NOMO-1 (cell line): Measurements from ENCODE around the gene GALNT17.
"Not testable (repeated sequence)": the region's sequence is repeated elsewhere in the genome, so short reads cannot be mapped to it uniquely, and the experiment has no call there.

Source experiments
- DNase-seq, 2 experiments: peaks; one replicate each; lab custom pipeline; 2025; ENCODE audit not compliant: unreplicated experiment in 2 of 2; lab: John Stamatoyannopoulos, UW

The GALNT17 gene

GRCh38 chr7:71229699-71230098 is 97.8 kb downstream of the GALNT17 start:
- no peak for DNase-seq

- DNase-seq: no peak
Measured at GRCh38 chr7:71235253-71235652, 103.3 kb downstream of the GALNT17 start.

- DNase-seq: no peak
Measured at GRCh38 chr7:71236230-71237105, 104.5 kb downstream of the GALNT17 start.

- no peak for DNase-seq
Measured at GRCh38 chr7:71237945-71238344, 106.0 kb downstream of the GALNT17 start.

- DNase-seq: no peak
Measured at GRCh38 chr7:71238581-71239295, 106.8 kb downstream of the GALNT17 start.

- no peak for DNase-seq
Measured at GRCh38 chr7:71239586-71240268, 107.8 kb downstream of the GALNT17 start.

GRCh38 chr7:71243736-71244410 is 111.9 kb downstream of the GALNT17 start:
- DNase-seq: no peak

- DNase-seq: no peak
Measured at GRCh38 chr7:71245038-71245437, 113.1 kb downstream of the GALNT17 start.

- DNase-seq: no peak
Measured at GRCh38 chr7:71251706-71252105, 119.8 kb downstream of the GALNT17 start.

- no peak for DNase-seq
Measured at GRCh38 chr7:71254751-71255150, 122.8 kb downstream of the GALNT17 start.

- DNase-seq: no peak
Measured at GRCh38 chr7:71255537-71256178, 123.7 kb downstream of the GALNT17 start.

- DNase-seq: no peak
Measured at GRCh38 chr7:71261066-71261465, 129.1 kb downstream of the GALNT17 start.

GRCh38 chr7:71262834-71263233 is 130.9 kb downstream of the GALNT17 start:
- not testable (repeated sequence) for DNase-seq

GRCh38 chr7:71264005-71264404 is 132.1 kb downstream of the GALNT17 start:
- DNase-seq: no peak

GRCh38 chr7:71266912-71267311 is 135.0 kb downstream of the GALNT17 start:
- DNase-seq: no peak

GRCh38 chr7:71267734-71268469 is 136.0 kb downstream of the GALNT17 start:
- no peak for DNase-seq

GRCh38 chr7:71270558-71270957 is 138.6 kb downstream of the GALNT17 start:
- DNase-seq: no peak

- DNase-seq: no peak
Measured at GRCh38 chr7:71271203-71271602, 139.3 kb downstream of the GALNT17 start.
